DND-41 (cell line): ENCODE measurements around the gene SPEG.

Source experiments
- CTCF ChIP-seq: IDR thresholded peaks from 2 replicates; pipeline ENCODE4 v1.5.1; 2012; ENCODE audit warnings: borderline replicate concordance, low read length, moderate library complexity, mild to moderate bottlenecking; ENCODE audit not compliant: poor library complexity, severe bottlenecking; ENCODE audit errors: extremely low read depth
- EZH2 ChIP-seq: IDR thresholded peaks from 3 replicates; pipeline ENCODE4 v1.6.1; 2012; ENCODE audit warnings: borderline replicate concordance, low read depth, mild to moderate bottlenecking, moderate library complexity, low read length, inconsistent platforms; ENCODE audit not compliant: severe bottlenecking

- no peak for TF ChIP-seq CTCF
- no peak for TF ChIP-seq EZH2
These were observed 79.6 kb downstream of the SPEG start, which contains the start of gene ASIC4 for GRCh38 chr2:219514196-219514761.
